HUES64 (cell line): ENCODE data around the gene S1PR2.

ENCODE experiments used
- H3K27ac ChIP-seq: 2 replicates; pipeline ENCODE4 v1.7.0; 2013; ENCODE audit warnings: low read depth, low read length, inconsistent platforms
- H3K27me3 ChIP-seq: 2 replicates; pipeline ENCODE4 v1.6.1; 2013; ENCODE audit warnings: mild to moderate bottlenecking, low read length; ENCODE audit not compliant: insufficient read depth
- H3K36me3 ChIP-seq: 2 replicates; pipeline ENCODE4 v1.6.1; 2013; ENCODE audit warnings: mild to moderate bottlenecking, low read length; ENCODE audit not compliant: insufficient read depth
- H3K4me1 ChIP-seq: 2 replicates; pipeline ENCODE4 v1.6.1; 2013; ENCODE audit warnings: mild to moderate bottlenecking, low read length, moderate library complexity; ENCODE audit not compliant: insufficient read depth
- H3K4me3 ChIP-seq: 2 replicates; pipeline ENCODE4 v1.5.1; 2013; ENCODE audit warnings: mild to moderate bottlenecking, low read length, moderate library complexity
- H3K9ac ChIP-seq: 2 replicates; pipeline ENCODE4 v1.6.1; 2013; ENCODE audit warnings: mild to moderate bottlenecking, low read depth, low read length
- H3K9me3 ChIP-seq: 2 replicates; pipeline ENCODE4 v1.6.1; 2013; ENCODE audit warnings: low read depth, low read length; ENCODE audit not compliant: insufficient read depth
- WGBS: fragments of 150-250, 120-280 bp; methylation state at CpG from one replicate; pipeline ENCODE4 v1.1.7; 2013; ENCODE audit warnings: missing lambda C conversion rate; 5-methylcytosine and 5-hydroxymethylcytosine counted together

The S1PR2 gene

DNA sequence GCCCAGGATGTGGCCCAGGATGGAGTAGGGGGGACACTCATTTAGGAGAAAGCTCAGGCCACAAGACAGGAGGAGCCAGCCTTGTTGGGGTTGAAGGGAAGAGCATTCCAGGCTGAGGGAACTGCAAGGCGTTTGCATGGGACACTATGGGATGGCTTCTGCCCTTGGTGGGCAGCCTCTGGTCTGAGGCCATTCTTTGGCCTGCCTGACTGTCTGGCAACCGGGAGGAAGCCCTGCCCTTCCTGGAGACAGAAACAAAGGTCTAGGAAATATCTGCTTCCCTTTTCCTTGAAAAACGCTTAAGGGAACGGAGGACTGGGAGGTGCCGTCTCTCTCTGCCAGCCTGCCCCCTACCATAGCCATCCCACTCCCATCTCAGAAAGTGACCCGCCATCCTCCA is 36.9 kb upstream of the S1PR2 start:
- no peak overlapping the region for H3K4me3 ChIP-seq
- no peaks in the 10 kb centered on the region for H3K9me3 ChIP-seq
- H3K36me3 ChIP-seq, result no peaks in the 10 kb centered on the region
- H3K4me1 ChIP-seq, result no peaks in the 10 kb centered on the region
- H3K27ac ChIP-seq, result no peak overlapping the region
- H3K9ac ChIP-seq, result no peak overlapping the region
- H3K27me3 ChIP-seq, result peaks cover 45% of the 10 kb centered on the region
- WGBS, result 86% methylated on average over 6 of the region's 6 CpGs

DNA sequence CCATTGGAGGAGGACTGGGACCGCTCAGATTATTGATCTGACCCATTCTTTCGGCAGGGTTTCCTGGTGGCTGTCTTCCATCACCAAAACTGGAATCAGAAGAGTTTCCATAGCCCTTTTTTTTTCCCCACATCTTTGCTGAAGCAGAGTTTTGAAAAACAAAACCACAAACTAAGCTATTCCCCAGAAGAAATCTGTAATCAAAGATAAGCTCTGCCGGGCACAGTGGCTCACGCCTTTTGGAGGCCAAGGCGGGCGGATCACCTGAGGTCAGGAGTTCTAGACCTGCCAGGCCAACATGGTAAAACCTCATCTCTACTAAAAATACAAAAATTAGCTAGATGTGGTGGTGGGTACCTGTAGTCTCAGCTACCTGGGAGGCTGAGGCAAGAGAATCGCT is 35.6 kb upstream of the S1PR2 start:
- WGBS, result 97% methylated on average over 7 of the region's 7 CpGs
- peaks cover 34% of the 10 kb centered on the region for H3K27me3 ChIP-seq
- H3K4me3 ChIP-seq, result no peak overlapping the region
- no peaks in the 10 kb centered on the region for H3K9me3 ChIP-seq
- H3K36me3 ChIP-seq, result no peaks in the 10 kb centered on the region
- H3K4me1 ChIP-seq, result no peaks in the 10 kb centered on the region
- no peak overlapping the region for H3K9ac ChIP-seq
- no peak overlapping the region for H3K27ac ChIP-seq

DNA sequence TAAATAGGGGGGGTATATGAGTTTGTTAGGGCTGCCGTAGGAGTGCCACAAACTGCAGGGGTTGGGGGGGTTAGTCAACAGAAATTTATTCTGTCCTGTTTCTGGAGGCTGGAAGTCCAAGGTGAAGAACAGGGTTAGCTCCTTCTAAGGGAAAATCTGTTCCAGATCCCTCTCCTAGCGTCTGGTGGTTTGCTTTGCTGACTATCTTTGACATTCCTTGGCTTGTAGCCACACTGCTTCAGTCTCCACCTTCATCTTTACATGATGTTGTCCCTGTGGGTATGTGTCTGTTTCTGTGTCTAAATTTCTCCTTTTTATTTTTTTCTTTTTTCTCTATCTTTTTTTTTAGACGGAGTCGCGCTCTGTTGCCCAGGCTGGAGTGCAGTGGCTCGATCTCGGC is 31.6 kb upstream of the S1PR2 start:
- no peaks in the 10 kb centered on the region for H3K27me3 ChIP-seq
- no peaks in the 10 kb centered on the region for H3K9me3 ChIP-seq
- no peak overlapping the region for H3K4me3 ChIP-seq
- peaks cover 10% of the 10 kb centered on the region for H3K36me3 ChIP-seq
- H3K27ac ChIP-seq, result no peak overlapping the region
- WGBS, result 90% methylated on average over 7 of the region's 7 CpGs
- H3K4me1 ChIP-seq, result no peaks in the 10 kb centered on the region
- H3K9ac ChIP-seq, result no peak overlapping the region

DNA sequence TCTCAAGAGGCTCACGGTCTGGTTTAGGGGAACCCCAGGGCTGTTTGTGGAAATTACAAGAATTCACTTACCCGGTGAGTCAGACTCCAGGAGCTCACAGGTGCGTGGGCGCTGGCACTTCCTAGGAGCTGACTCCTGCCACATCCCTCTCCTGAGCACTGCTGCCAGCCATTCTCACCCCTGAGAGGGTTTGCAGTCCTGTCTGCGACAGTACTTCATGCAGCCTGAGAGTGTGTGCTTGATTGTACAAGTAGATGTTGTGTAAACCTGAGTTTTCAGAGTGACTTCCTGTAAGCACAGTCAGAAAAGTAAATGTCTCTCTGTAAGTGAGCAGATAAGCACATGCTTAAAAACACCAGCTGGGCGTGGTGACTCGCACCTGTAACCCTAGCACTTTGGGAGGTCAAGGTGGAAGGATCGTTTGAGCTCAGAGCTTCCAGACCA is 29.0 kb upstream of the S1PR2 start:
- Histone ChIP-seq H3K27ac (no peak overlapping the region), H3K4me1 (no peaks in the 10 kb centered on the region), H3K4me3 (no peak overlapping the region), H3K9me3 (no peaks in the 10 kb centered on the region), H3K9ac (no peak overlapping the region), H3K36me3 (peaks cover 32% of the 10 kb centered on the region), H3K27me3 (no peaks in the 10 kb centered on the region)
- WGBS, result 92% methylated on average over 8 of the region's 8 CpGs

DNA sequence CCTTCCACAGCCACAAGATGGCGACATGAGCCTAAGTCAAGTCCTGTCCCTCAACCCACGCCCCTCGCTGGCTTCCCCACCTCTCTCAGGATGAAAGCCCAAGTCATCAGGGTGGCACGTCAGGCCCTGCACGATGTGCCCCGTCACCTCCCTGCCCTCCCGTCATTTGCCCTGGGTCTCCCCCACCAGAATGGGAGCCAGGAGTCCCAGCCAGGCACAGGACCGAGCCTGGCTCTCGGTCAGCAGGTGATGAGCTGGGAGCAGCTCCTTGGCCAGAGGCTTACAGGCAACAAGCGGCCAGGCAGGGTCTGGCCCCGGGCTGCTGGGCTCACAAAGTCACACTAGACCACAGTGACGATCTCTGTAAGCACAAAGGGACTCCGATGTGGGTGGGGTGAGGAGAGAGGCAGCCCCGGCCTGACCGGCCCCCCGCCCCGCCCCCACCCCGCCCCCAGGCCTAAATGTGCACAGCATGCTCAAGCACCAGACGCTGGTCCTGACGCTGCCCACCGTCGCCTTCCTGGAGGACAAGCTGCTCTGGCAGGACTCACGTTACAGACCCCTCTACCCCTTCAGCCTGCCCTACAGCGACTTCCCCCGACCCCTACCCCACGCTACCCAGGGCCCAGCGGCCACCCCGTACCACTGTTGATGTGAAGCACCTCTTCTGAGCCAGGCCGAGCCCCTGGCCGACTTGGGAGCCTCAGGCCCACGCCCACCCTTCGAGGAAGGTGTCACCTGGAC is 28.2 kb upstream of the S1PR2 start:
- Histone ChIP-seq H3K36me3 (peaks cover 40% of the 10 kb centered on the region), H3K27me3 (no peaks in the 10 kb centered on the region), H3K4me3 (no peak overlapping the region), H3K9me3 (no peaks in the 10 kb centered on the region), H3K9ac (no peak overlapping the region), H3K27ac (no peak overlapping the region), H3K4me1 (no peaks in the 10 kb centered on the region)
- WGBS, result 61% methylated on average over 32 of the region's 32 CpGs

DNA sequence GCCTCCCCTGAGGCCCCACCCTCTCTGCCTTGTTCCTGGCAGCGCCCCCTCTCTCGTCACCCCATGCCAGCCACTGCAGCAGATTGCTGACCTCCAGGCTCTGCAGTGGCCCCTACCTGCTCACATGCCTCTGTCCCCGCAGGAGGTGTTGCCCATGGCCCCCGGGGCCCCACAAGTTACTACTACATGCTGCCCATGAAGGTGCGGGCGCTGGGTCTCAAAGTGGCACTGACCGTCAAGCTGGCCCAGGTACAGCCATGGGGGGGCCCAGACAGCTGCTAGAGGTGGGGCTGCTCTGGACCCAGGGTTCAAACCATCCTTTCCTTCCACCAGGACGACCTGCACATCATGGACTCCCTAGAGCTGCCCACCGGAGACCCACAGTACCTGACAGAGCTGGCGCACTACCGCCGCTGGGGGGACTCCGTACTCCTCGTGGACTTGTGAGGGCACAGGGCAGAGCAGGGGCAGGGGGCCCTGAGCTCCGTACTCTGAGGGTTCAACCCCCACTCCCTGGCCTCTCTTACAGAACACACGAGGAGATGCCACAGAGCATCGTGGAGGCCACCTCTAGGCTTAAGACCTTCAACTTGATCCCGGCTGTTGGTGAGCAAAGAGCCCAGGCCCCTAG is 27.1 kb upstream of the S1PR2 start:
- peaks cover 49% of the 10 kb centered on the region for H3K36me3 ChIP-seq
- no peaks in the 10 kb centered on the region for H3K27me3 ChIP-seq
- H3K4me3 ChIP-seq, result no peak overlapping the region
- WGBS, result 95% methylated on average over 18 of the region's 18 CpGs
- H3K27ac ChIP-seq, result no peak overlapping the region
- H3K9ac ChIP-seq, result no peak overlapping the region
- H3K4me1 ChIP-seq, result no peaks in the 10 kb centered on the region
- H3K9me3 ChIP-seq, result no peaks in the 10 kb centered on the region

DNA sequence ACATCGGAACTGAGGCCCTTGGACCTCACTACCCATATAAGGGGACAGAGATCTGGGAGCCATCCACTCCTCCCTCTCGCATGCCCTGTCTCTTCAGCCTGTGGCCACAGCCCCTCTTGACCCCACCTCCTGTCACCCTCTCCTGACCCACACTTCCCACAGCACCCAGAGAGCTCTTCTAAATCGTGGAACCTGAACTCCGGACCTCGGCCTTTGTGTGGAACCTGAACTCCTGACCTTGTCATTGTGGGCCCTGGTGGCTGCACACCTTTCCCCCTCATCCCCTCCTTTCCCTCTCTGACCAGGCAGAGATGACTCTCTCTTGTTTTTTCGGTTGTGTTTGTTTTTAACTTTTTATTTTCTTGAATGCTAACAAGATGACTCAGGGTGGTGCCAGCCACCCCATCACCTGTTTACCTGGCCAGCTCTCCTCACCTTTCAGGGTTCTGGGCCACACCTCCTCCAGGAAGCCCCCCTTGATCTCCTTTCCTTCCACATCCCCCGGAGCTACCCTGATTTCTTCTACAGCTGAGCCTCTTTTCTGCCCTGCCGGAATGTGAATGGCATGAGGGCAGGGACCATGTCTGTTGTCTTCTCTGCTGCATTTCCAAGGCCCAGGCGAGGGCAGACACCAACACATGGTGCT is 26.0 kb upstream of the S1PR2 start:
- 94% methylated on average over 8 of the region's 9 CpGs for WGBS
- Histone ChIP-seq H3K9ac (no peak overlapping the region), H3K9me3 (no peaks in the 10 kb centered on the region), H3K27me3 (no peaks in the 10 kb centered on the region), H3K4me1 (peaks cover 5% of the 10 kb centered on the region), H3K36me3 (peaks cover 49% of the 10 kb centered on the region), H3K4me3 (no peak overlapping the region), H3K27ac (no peak overlapping the region)

DNA sequence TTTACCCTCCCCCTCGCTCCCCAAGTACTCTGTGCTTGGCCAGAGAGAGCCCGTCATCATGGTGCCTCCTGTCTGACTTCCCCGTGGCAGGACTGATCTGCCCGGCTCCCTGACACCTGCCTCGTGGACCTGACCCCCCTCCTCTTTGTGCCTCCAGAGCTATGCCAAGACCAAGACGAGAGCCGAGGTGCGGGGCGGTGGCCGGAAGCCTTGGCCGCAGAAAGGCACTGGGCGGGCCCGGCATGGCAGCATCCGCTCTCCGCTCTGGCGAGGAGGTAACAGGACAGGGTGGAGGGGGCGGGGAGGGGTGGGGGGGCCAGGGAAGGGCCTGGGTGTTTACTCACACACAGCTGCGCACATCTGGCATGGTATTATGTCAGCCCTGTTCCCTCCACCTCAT is 25.4 kb upstream of the S1PR2 start:
- H3K36me3 ChIP-seq, result peaks cover 49% of the 10 kb centered on the region
- H3K27me3 ChIP-seq, result no peaks in the 10 kb centered on the region
- no peak overlapping the region for H3K4me3 ChIP-seq
- WGBS, result 96% methylated on average over 18 of the region's 18 CpGs
- H3K27ac ChIP-seq, result no peak overlapping the region
- peaks cover 5% of the 10 kb centered on the region for H3K4me1 ChIP-seq
- H3K9me3 ChIP-seq, result no peaks in the 10 kb centered on the region
- no peak overlapping the region for H3K9ac ChIP-seq

DNA sequence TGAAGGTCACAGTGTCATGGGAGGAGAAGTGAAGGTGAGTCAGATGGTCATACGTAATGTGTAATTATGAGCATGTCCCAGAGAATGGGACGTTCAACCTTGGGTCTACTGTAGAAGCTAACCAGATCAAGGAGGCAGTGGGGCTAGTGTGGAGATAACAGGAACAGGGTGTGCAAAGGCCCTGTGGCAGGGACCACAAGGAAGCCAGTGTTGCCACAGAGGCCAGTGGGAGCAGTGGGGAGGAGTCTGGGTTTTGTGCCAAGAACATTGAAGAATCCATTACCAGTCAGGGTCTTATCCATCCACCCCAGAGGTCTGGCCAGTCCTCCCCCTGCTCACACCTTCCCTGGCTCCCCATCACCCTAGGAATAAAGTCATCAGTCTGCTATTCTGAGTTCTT is 24.2 kb upstream of the S1PR2 start:
- H3K36me3 ChIP-seq, result peaks cover 49% of the 10 kb centered on the region
- H3K27ac ChIP-seq, result no peak overlapping the region
- 89% methylated on average over 2 of the region's 2 CpGs for WGBS
- no peaks in the 10 kb centered on the region for H3K9me3 ChIP-seq
- no peak overlapping the region for H3K4me3 ChIP-seq
- H3K9ac ChIP-seq, result no peak overlapping the region
- H3K27me3 ChIP-seq, result no peaks in the 10 kb centered on the region
- H3K4me1 ChIP-seq, result peaks cover 5% of the 10 kb centered on the region

DNA sequence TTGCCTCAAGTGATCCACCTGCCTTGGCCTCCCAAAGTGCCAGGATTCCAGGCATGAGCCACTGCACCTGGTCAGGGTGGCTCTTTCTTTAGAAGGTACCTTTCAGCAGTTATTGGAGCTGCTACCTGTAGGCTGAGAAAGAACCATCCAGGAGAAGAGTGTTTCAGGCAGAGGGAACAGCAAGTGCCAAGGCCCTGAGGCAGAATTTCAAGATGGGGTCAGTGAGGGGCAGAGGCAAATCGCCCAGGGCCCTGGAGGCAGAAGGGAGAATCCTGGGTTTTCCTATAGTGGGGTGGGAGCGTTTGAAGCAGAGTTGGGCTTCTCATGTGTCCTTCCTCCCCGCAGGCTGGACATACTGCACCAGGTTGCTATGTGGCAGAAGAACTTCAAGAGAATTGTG is 23.1 kb upstream of the S1PR2 start:
- 93% methylated on average over 3 of the region's 3 CpGs for WGBS
- no peak overlapping the region for H3K27ac ChIP-seq
- H3K4me3 ChIP-seq, result no peak overlapping the region
- peaks cover 5% of the 10 kb centered on the region for H3K4me1 ChIP-seq
- H3K36me3 ChIP-seq, result peaks cover 49% of the 10 kb centered on the region
- H3K9me3 ChIP-seq, result no peaks in the 10 kb centered on the region
- no peak overlapping the region for H3K9ac ChIP-seq
- H3K27me3 ChIP-seq, result no peaks in the 10 kb centered on the region

DNA sequence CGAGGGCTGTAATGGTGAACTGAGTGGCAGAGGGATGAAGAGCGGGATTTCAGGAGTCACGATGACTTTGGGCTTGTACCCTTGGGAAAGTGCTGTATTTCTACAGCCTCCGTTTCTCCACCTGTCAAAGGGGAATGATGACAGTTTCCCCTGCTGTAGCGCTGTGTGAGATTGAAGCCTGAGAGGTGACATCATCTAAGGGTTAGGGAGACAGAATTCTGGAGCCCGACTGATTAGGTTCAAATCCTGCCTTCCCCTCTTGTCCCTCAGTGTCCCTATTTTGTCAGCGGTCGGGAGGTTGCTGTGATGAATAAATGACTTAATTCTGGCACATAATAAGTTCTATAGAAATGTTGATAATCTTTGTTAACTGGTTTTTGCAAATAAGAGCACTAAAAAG is 21.6 kb upstream of the S1PR2 start:
- Histone ChIP-seq H3K36me3 (peaks cover 38% of the 10 kb centered on the region), H3K9me3 (no peaks in the 10 kb centered on the region), H3K27ac (no peak overlapping the region), H3K4me3 (peak overlapping the region; percentile 81), H3K27me3 (no peaks in the 10 kb centered on the region), H3K9ac (peak overlapping the region; percentile 79), H3K4me1 (peaks cover 5% of the 10 kb centered on the region)
- WGBS, result 21% methylated on average over 6 of the region's 8 CpGs
